Neural cell (in vitro differentiated cells): Measurements from ENCODE around the gene IGSF11. TPM values are rescaled to one million over a fixed set of nuclear protein-coding genes. Genes with fewer than 3 reads are reported as not detected.
"Not testable (repeated sequence)": the region's sequence is repeated elsewhere in the genome, so short reads cannot be mapped to it uniquely, and the experiment has no call there.

ENCODE experiments used
- H2AFZ ChIP-seq: fragments of 200-600, 300-800 bp; sonication (generic), shearing (Covaris generic); 2 replicates; pipeline ENCODE4 v1.6.0; 2014; ENCODE audit warnings: low read depth, mild to moderate bottlenecking, antibody characterized with exemption, low read length, moderate library complexity
- H3F3A ChIP-seq: fragments of 200-600 bp; shearing (Covaris generic); 2 replicates; pipeline ENCODE4 v1.6.1; 2016; ENCODE audit warnings: mild to moderate bottlenecking, moderate library complexity, mixed read lengths, antibody characterized with exemption, low read length; ENCODE audit not compliant: insufficient read depth, poor library complexity, severe bottlenecking
- H3K27ac ChIP-seq: fragments of 200-600, 300-800 bp; sonication (generic), shearing (Covaris generic); 2 replicates; pipeline ENCODE4 v1.5.1; 2014; ENCODE audit warnings: mild to moderate bottlenecking, low read length, moderate library complexity
- H3K27me3 ChIP-seq: fragments of 300-800, 200-600 bp; sonication (generic), shearing (Covaris generic); 2 replicates; pipeline ENCODE4 v1.6.0; 2014; ENCODE audit warnings: mild to moderate bottlenecking, low read depth, low read length, moderate library complexity; ENCODE audit not compliant: insufficient read depth
- H3K36me3 ChIP-seq: fragments of 300-800, 200-600 bp; sonication (generic), shearing (Covaris generic); 2 replicates; pipeline ENCODE4 v1.5.1; 2014; ENCODE audit warnings: mild to moderate bottlenecking, antibody characterized with exemption, low read length, moderate library complexity; ENCODE audit not compliant: insufficient read depth
- H3K4me2 ChIP-seq: fragments of 300-800, 200-600 bp; sonication (generic), shearing (Covaris generic); 2 replicates; pipeline ENCODE4 v1.6.0; 2014; ENCODE audit warnings: mild to moderate bottlenecking, low read length
- H3K4me3 ChIP-seq: fragments of 300-800, 200-600 bp; sonication (generic), shearing (Covaris generic); 2 replicates; pipeline ENCODE4 v1.5.1; 2014; ENCODE audit warnings: mild to moderate bottlenecking, low read length, moderate library complexity
- H3K79me2 ChIP-seq: fragments of 200-600 bp; shearing (Covaris generic); replicated peaks from 2 replicates; pipeline ENCODE4 v1.6.0; 2014; ENCODE audit warnings: mild to moderate bottlenecking, low read length, moderate library complexity; ENCODE audit not compliant: insufficient read depth
- H3K9ac ChIP-seq: fragments of 300-800, 200-600 bp; sonication (generic), shearing (Covaris generic); 2 replicates; pipeline ENCODE4 v1.6.1; 2016; ENCODE audit warnings: mild to moderate bottlenecking, low read length, mixed read lengths
- H3K9me2 ChIP-seq: fragments of 200-600 bp; shearing (Covaris generic); 2 replicates; pipeline ENCODE4 v1.6.1; 2016; ENCODE audit warnings: mild to moderate bottlenecking, low read length, mixed read lengths; ENCODE audit not compliant: insufficient read depth
- H3K9me3 ChIP-seq: fragments of 200-600, 300-800 bp; sonication (generic), shearing (Covaris generic); 2 replicates; pipeline ENCODE4 v1.6.1; 2016; ENCODE audit warnings: mild to moderate bottlenecking, mixed run types, low read length, moderate library complexity, mixed read lengths
- H4K20me1 ChIP-seq: fragments of 200-600 bp; shearing (Covaris generic); 2 replicates; pipeline ENCODE4 v1.6.1; 2016; ENCODE audit warnings: mild to moderate bottlenecking, mixed run types; ENCODE audit not compliant: insufficient read depth
- EP300 ChIP-seq: fragments of 450-650 bp; conservative IDR thresholded peaks from 2 replicates; pipeline ENCODE4 v1.6.1; 2014; ENCODE audit warnings: antibody characterized with exemption, mild to moderate bottlenecking, moderate library complexity; ENCODE audit not compliant: poor library complexity, severe bottlenecking
- EZH2 ChIP-seq: fragments of 200-600, 300-800 bp; shearing (Covaris generic), sonication (generic); IDR thresholded peaks from 2 replicates; pipeline ENCODE4 v1.6.1; 2014; ENCODE audit warnings: antibody characterized with exemption, low read length, borderline replicate concordance, mild to moderate bottlenecking; ENCODE audit not compliant: insufficient read depth, poor library complexity, severe bottlenecking
- MXI1 ChIP-seq: fragments of 450-650 bp; conservative IDR thresholded peaks from 2 replicates; pipeline ENCODE4 v1.6.1; 2014; ENCODE audit warnings: antibody characterized with exemption, mild to moderate bottlenecking; ENCODE audit not compliant: poor library complexity, severe bottlenecking
- POLR2AphosphoS5 ChIP-seq: IDR thresholded peaks from 2 replicates; pipeline ENCODE4 v1.6.1; 2012
- RAD21 ChIP-seq: fragments of 450-650 bp; conservative IDR thresholded peaks from 2 replicates; pipeline ENCODE4 v1.6.1; 2014; ENCODE audit warnings: antibody characterized with exemption, mild to moderate bottlenecking, moderate library complexity
- SMC3 ChIP-seq: fragments of 450-650 bp; conservative IDR thresholded peaks from 2 replicates; pipeline ENCODE4 v1.6.1; 2014; ENCODE audit warnings: antibody characterized with exemption, mild to moderate bottlenecking, moderate library complexity; ENCODE audit not compliant: poor library complexity
- TAF1 ChIP-seq: IDR thresholded peaks from 2 replicates; pipeline ENCODE4 v1.6.1; 2012; ENCODE audit warnings: low read depth
- polyA plus RNA-seq: library from polyadenylated mRNA; depleted of rRNA; stranded (reverse); fragments of >200 nt; gene quantifications from 2 replicates; pipeline ENCODE4 v1.2.3, GENCODE V29; 2014
- TF ChIP-seq, protein P1 (sequence below): fragments of 450-650 bp; IDR thresholded peaks from 2 replicates; pipeline ENCODE4 v1.5.1; 2014; ENCODE audit warnings: antibody characterized with exemption, mild to moderate bottlenecking, moderate library complexity; ENCODE audit not compliant: poor library complexity, severe bottlenecking
- TF ChIP-seq, protein P2 (sequence below): IDR thresholded peaks from 2 replicates; pipeline ENCODE4 v1.6.1; 2012; ENCODE audit warnings: borderline replicate concordance

IGSF11 gene
- polyA plus RNA-seq, 1 donor from 2014 or later, result 1.2 TPM

DNA sequence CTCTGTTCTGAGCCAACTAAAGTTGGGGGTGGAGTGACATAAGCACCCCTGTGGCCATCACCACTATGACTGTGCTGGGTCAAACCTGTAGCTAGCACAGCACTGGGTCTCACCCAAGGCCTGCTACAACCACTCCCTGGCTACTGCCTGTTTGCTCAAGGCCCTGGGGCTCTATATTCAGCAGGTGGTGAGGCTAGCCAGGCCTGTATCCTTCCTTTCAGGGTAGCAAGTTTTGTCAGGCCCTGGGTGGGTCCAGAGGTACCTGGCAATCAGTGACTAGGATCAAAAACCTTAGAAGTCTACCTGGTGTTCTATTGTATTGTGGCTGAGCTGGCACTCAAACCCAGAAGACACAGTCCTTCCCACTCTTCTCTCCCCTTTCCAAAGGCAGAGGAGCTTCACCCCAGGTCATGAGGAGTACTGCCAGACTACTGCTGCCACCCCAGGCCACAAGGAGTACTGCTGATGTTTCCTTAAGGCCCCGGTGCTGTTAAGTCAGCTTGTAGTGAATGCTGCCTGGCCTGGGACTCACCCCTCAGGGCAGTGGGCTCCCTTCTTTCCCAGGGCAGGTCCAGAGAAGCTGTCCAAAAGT is 170.8 kb downstream of the IGSF11 start:
- Histone ChIP-seq H3K36me3 (no peaks in the 10 kb centered on the region), H2AFZ (no peak overlapping the region), H3K9ac (no peak overlapping the region), H3K27me3 (no peaks in the 10 kb centered on the region), H4K20me1 (no peaks in the 10 kb centered on the region), H3K4me3 (no peak overlapping the region), H3K79me2 (no peaks in the 10 kb centered on the region), H3K27ac (no peak overlapping the region), H3F3A (no peaks in the 10 kb centered on the region), H3K9me2 (no peaks in the 10 kb centered on the region), H3K4me2 (no peak overlapping the region), H3K9me3 (no peaks in the 10 kb centered on the region)
- TF ChIP-seq EZH2 (no peak), RAD21 (no peak), EP300 (no peak), SMC3 (no peak), POLR2AphosphoS5 (no peak), MXI1 (no peak), TAF1 (no peak)
- TF ChIP-seq, protein P1, sequence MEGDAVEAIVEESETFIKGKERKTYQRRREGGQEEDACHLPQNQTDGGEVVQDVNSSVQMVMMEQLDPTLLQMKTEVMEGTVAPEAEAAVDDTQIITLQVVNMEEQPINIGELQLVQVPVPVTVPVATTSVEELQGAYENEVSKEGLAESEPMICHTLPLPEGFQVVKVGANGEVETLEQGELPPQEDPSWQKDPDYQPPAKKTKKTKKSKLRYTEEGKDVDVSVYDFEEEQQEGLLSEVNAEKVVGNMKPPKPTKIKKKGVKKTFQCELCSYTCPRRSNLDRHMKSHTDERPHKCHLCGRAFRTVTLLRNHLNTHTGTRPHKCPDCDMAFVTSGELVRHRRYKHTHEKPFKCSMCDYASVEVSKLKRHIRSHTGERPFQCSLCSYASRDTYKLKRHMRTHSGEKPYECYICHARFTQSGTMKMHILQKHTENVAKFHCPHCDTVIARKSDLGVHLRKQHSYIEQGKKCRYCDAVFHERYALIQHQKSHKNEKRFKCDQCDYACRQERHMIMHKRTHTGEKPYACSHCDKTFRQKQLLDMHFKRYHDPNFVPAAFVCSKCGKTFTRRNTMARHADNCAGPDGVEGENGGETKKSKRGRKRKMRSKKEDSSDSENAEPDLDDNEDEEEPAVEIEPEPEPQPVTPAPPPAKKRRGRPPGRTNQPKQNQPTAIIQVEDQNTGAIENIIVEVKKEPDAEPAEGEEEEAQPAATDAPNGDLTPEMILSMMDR, result no peak
- TF ChIP-seq, protein P2, sequence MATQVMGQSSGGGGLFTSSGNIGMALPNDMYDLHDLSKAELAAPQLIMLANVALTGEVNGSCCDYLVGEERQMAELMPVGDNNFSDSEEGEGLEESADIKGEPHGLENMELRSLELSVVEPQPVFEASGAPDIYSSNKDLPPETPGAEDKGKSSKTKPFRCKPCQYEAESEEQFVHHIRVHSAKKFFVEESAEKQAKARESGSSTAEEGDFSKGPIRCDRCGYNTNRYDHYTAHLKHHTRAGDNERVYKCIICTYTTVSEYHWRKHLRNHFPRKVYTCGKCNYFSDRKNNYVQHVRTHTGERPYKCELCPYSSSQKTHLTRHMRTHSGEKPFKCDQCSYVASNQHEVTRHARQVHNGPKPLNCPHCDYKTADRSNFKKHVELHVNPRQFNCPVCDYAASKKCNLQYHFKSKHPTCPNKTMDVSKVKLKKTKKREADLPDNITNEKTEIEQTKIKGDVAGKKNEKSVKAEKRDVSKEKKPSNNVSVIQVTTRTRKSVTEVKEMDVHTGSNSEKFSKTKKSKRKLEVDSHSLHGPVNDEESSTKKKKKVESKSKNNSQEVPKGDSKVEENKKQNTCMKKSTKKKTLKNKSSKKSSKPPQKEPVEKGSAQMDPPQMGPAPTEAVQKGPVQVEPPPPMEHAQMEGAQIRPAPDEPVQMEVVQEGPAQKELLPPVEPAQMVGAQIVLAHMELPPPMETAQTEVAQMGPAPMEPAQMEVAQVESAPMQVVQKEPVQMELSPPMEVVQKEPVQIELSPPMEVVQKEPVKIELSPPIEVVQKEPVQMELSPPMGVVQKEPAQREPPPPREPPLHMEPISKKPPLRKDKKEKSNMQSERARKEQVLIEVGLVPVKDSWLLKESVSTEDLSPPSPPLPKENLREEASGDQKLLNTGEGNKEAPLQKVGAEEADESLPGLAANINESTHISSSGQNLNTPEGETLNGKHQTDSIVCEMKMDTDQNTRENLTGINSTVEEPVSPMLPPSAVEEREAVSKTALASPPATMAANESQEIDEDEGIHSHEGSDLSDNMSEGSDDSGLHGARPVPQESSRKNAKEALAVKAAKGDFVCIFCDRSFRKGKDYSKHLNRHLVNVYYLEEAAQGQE, result no peak

DNA sequence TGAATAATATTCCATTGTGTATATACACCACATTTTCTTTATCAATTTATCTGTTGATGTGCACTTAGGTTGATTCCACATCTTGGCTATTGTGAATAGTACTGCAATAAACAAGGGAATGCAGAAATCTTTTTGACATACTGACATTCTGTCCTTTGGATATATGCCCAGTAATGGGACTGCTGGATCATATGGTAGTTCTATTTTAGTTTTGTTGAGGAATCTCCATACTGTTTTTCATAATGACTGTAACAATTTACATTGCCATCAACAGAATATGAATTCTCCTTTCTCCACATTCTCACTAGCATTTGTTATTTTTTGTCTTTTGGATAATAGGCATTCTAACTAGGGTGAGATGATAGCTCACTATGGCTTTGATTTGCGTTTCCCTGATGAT is 174.7 kb downstream of the IGSF11 start:
- H3F3A ChIP-seq, result no peaks in the 10 kb centered on the region
- no peak overlapping the region for H3K4me3 ChIP-seq
- no peaks in the 10 kb centered on the region for H3K27me3 ChIP-seq
- no peak overlapping the region for H3K4me2 ChIP-seq
- no peaks in the 10 kb centered on the region for H3K79me2 ChIP-seq
- H3K9ac ChIP-seq, result no peak overlapping the region
- no peaks in the 10 kb centered on the region for H3K9me2 ChIP-seq
- no peaks in the 10 kb centered on the region for H4K20me1 ChIP-seq
- no peaks in the 10 kb centered on the region for H3K36me3 ChIP-seq
- TF ChIP-seq EZH2 (no peak), POLR2AphosphoS5 (no peak)
- no peaks in the 10 kb centered on the region for H3K9me3 ChIP-seq
- H3K27ac ChIP-seq, result no peak overlapping the region
- no peak overlapping the region for H2AFZ ChIP-seq

DNA sequence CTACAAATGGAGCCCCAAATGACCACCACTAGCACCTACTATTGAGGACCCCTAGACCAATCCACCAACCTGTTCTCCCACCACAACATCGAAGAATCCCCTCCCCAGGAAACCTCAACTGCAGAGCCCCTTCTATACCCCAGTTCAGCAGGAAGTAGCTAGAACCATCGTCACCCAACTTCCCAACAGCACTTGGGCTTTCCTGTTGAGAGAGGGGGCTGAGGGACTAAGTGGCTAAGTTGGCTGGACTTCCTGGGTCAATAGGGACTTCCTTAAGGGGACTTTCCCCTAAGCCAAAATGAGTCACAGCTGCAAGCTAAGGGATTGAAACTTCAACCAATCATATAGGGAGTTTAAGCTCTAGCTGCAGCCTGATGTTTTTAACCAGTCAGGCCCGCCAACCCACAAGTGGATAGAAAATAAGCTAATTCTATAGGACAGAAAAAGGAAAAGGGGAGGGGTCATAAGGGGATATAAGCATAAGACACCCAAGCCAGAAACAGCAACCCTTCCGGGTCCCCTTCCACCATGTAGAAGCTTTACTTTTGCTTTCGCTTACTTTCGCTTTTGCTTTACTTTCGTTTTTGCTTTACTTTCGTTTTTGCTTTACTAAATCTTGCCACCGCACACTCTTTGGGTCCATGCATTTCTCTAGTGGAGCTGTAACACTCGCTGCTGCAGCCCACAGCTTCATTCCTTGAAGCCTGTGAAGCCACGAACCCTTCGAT is 183.0 kb downstream of the IGSF11 start:
- not testable (repeated sequence) for H3K9me2 ChIP-seq, H2AFZ ChIP-seq

More for the DNA sequence above, 183.0 kb downstream of the IGSF11 start:
- H3K27ac ChIP-seq, H3K27me3 ChIP-seq, H3K4me3 ChIP-seq, H3K9ac ChIP-seq, H4K20me1 ChIP-seq, H3K79me2 ChIP-seq, H3K36me3 ChIP-seq, H3K4me2 ChIP-seq, H3K9me3 ChIP-seq, H3F3A ChIP-seq: not testable (repeated sequence)
